HG02623 (cell line): ENCODE results near the gene VAV2.

Experiments used
- ATAC-seq: cut with Tn5 transposase; IDR thresholded peaks from one replicate; pipeline ENCODE4 v1.9.1; 2021; ENCODE audit warnings: moderate library complexity; ENCODE audit not compliant: unreplicated experiment

VAV2 gene

GRCh38 chr9:133718563-133719315, 273.4 kb downstream of the VAV2 start:
- no peak for ATAC-seq

- no peak for ATAC-seq
Measured at GRCh38 chr9:133717113-133718031, 274.8 kb downstream of the VAV2 start.

GRCh38 chr9:133716564-133717112, 275.5 kb downstream of the VAV2 start:
- no peak for ATAC-seq

GRCh38 chr9:133715866-133716563, 276.1 kb downstream of the VAV2 start:
- ATAC-seq: no peak

- ATAC-seq: no peak
Measured at GRCh38 chr9:133715295-133715865, 276.7 kb downstream of the VAV2 start.

GRCh38 chr9:133714606-133715294, 277.4 kb downstream of the VAV2 start:
- ATAC-seq: no peak

GRCh38 chr9:133713960-133714495, 278.1 kb downstream of the VAV2 start:
- ATAC-seq: no peak

- ATAC-seq: no peak
Measured at GRCh38 chr9:133713150-133713959, 278.8 kb downstream of the VAV2 start.

GRCh38 chr9:133712221-133713100, 279.7 kb downstream of the VAV2 start:
- ATAC-seq: no peak
